ENCODE measurements around the gene CLCF1.

The CLCF1 gene

DNA sequence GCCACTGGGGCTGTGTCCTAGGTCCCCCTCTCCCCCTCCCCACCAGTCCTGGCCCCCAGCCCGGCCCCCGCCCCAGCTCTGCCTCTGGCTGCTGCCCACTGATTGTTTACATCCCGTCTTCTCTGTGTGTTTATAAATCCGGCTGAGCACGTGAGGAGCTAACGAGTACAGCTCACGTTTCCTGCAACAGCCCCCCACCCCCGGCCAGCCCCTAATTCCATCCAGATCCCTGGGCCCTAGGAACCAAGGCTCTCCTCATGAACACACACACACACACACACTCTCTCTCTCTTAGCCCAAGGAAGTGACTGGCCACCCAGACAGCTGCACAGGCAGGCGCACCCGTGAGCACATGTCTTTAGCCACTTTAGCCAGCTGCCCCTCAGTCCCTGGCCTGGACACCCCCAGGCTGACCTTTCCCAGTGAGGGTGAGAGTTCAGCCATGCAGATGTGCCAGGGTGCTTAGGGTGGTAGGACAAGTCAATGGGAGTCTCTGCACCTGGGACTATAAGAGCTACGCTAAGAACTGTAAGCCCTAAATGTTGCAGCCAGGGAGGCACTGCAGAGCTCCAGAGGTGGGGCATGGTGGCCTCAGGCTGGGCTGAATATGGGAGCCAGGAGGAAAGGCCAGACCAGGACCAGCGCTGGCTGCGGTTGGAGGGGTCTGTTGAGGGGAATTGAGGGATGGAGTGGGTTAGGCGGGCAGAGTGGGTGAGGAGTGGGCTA is 2.9 kb downstream of the CLCF1 start:
- peak overlapping the region; percentile 4 for H3K27ac Mint-ChIP-seq
- H3K27me3 Mint-ChIP-seq (ENCODE audit: low read depth, poor library complexity) = peaks cover 2% of the 10 kb centered on the region
- peak; percentile 45 for DNase-seq
- H3K36me3 Mint-ChIP-seq (ENCODE audit: low read depth) = no peaks in the 10 kb centered on the region
- no peaks in the 10 kb centered on the region for H3K9me3 Mint-ChIP-seq
- TF ChIP-seq, protein P1, sequence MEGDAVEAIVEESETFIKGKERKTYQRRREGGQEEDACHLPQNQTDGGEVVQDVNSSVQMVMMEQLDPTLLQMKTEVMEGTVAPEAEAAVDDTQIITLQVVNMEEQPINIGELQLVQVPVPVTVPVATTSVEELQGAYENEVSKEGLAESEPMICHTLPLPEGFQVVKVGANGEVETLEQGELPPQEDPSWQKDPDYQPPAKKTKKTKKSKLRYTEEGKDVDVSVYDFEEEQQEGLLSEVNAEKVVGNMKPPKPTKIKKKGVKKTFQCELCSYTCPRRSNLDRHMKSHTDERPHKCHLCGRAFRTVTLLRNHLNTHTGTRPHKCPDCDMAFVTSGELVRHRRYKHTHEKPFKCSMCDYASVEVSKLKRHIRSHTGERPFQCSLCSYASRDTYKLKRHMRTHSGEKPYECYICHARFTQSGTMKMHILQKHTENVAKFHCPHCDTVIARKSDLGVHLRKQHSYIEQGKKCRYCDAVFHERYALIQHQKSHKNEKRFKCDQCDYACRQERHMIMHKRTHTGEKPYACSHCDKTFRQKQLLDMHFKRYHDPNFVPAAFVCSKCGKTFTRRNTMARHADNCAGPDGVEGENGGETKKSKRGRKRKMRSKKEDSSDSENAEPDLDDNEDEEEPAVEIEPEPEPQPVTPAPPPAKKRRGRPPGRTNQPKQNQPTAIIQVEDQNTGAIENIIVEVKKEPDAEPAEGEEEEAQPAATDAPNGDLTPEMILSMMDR (IDR thresholded peaks at IDR 0.05) = no peak
- H3K4me3 Mint-ChIP-seq = peak overlapping the region; percentile 53
- H3K4me1 Mint-ChIP-seq = peaks cover 79% of the 10 kb centered on the region

DNA sequence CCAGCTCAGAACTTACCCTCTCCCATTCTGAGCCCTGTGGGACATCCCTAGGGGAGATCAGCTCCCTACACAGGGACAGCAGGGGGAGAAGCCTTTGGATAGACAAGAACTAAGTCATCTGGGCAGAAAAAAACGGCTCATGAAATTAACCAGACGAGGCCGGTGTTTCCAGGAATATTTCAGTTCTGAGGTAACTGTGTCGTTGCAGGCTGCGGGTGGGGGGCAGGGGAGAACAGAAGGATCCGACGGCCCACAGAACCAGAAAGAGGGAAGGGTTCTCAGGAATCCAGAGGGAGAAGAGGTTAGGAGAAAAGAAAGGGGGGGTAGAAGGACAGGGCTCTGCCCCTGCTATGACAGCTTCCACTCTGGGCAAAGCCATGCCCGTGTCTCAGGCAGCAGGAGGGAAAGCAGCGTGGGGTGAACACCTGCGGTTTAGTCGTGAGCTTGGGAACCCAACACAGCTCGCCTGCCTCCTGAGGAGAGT is 3.6 kb downstream of the CLCF1 start:
- Mint-ChIP-seq H3K36me3 (ENCODE audit: low read depth) (no peaks in the 10 kb centered on the region), H3K4me1 (peaks cover 79% of the 10 kb centered on the region), H3K27ac (no peak overlapping the region), H3K27me3 (ENCODE audit: low read depth, poor library complexity) (peaks cover 2% of the 10 kb centered on the region), H3K9me3 (no peaks in the 10 kb centered on the region), H3K4me3 (peak overlapping the region; percentile 15)
- no peak for DNase-seq
- TF ChIP-seq, protein P1 (IDR thresholded peaks at IDR 0.05) = no peak

GRCh38 chr11:67369275-67369674 is 4.1 kb downstream of the CLCF1 start:
- H3K9me3 Mint-ChIP-seq = no peaks in the 10 kb centered on the region
- DNase-seq = no peak
- H3K4me3 Mint-ChIP-seq = peak overlapping the region; percentile 15
- no peaks in the 10 kb centered on the region for H3K36me3 Mint-ChIP-seq (ENCODE audit: low read depth)
- peaks cover 2% of the 10 kb centered on the region for H3K27me3 Mint-ChIP-seq (ENCODE audit: low read depth, poor library complexity)
- H3K27ac Mint-ChIP-seq = no peak overlapping the region
- TF ChIP-seq, protein P1 (IDR thresholded peaks at IDR 0.05) = no peak
- peaks cover 79% of the 10 kb centered on the region for H3K4me1 Mint-ChIP-seq

- Mint-ChIP-seq H3K9me3 (no peaks in the 10 kb centered on the region), H3K4me1 (peaks cover 73% of the 10 kb centered on the region), H3K27ac (no peak overlapping the region), H3K4me3 (no peak overlapping the region), H3K27me3 (ENCODE audit: low read depth, poor library complexity) (peaks cover 6% of the 10 kb centered on the region), H3K36me3 (ENCODE audit: low read depth) (no peaks in the 10 kb centered on the region)
- TF ChIP-seq, protein P1 (IDR thresholded peaks at IDR 0.05) = no peak
- DNase-seq = no peak
Measured at GRCh38 chr11:67368621-67369020, 4.8 kb downstream of the CLCF1 start.

- Mint-ChIP-seq H3K27me3 (ENCODE audit: low read depth, poor library complexity) (peaks cover 9% of the 10 kb centered on the region), H3K27ac (no peak overlapping the region), H3K9me3 (no peaks in the 10 kb centered on the region), H3K4me3 (no peak overlapping the region), H3K36me3 (ENCODE audit: low read depth) (peaks cover 3% of the 10 kb centered on the region), H3K4me1 (peaks cover 73% of the 10 kb centered on the region)
- TF ChIP-seq, protein P1 (IDR thresholded peaks at IDR 0.05) = no peak
- DNase-seq = no peak
Measured at GRCh38 chr11:67367761-67368227, 5.6 kb downstream of the CLCF1 start.

Measured in nephron progenitor cell (in vitro differentiated cells).